D721Med (cell line): ENCODE data around the gene AHNAK.
A peak's percentile ranks its signal among the peaks of the same experiment; 100 is the strongest.
"Not testable (repeated sequence)": the region's sequence is repeated elsewhere in the genome, so short reads cannot be mapped to it uniquely, and the experiment has no call there.

Source experiments
- DNase-seq: peaks from one replicate; pipeline ENCODE4 v3.0.0; 2011; ENCODE audit warnings: low spot score; ENCODE audit not compliant: insufficient read length
- FAIRE-seq: peaks from 2 replicates; lab custom pipeline; 2011; peaks lifted over from hg19 to GRCh38; lab: Jason Lieb, UNC
- TF ChIP-seq, protein P1 (sequence below): IDR thresholded peaks from 2 replicates; pipeline ENCODE4 v1.5.1; 2012; ENCODE audit warnings: mild to moderate bottlenecking, control low read depth; ENCODE audit not compliant: insufficient read depth; ENCODE audit errors: missing control alignments

Gene AHNAK

GRCh38 chr11:62450543-62451240 lies 95.9 kb downstream of the AHNAK start:
- DNase-seq (no peak), FAIRE-seq (no peak)
- TF ChIP-seq, protein P1, sequence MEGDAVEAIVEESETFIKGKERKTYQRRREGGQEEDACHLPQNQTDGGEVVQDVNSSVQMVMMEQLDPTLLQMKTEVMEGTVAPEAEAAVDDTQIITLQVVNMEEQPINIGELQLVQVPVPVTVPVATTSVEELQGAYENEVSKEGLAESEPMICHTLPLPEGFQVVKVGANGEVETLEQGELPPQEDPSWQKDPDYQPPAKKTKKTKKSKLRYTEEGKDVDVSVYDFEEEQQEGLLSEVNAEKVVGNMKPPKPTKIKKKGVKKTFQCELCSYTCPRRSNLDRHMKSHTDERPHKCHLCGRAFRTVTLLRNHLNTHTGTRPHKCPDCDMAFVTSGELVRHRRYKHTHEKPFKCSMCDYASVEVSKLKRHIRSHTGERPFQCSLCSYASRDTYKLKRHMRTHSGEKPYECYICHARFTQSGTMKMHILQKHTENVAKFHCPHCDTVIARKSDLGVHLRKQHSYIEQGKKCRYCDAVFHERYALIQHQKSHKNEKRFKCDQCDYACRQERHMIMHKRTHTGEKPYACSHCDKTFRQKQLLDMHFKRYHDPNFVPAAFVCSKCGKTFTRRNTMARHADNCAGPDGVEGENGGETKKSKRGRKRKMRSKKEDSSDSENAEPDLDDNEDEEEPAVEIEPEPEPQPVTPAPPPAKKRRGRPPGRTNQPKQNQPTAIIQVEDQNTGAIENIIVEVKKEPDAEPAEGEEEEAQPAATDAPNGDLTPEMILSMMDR: no peak

DNA sequence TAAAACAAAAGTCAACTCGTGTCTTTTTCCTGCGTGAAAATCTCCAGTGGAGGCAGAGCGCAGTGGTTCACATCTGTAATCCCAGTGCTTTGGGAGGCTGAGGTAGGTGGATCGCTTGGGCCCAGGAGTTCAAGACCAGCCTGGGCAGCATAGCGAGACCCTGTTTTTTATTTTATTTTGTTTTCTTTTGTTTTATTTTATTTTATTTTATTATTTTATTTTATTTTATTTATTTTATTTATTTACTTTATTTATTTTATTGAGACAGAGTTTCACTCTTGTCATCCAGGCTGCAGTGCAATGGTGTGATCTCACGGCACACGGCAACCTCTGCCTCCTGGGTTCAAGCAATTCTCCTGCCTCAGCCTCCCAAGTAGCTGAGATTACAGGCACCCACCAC lies 96.7 kb downstream of the AHNAK start:
- not testable (repeated sequence) for FAIRE-seq, DNase-seq

- no peak for FAIRE-seq
Observed at GRCh38 chr11:62449451-62449851, 97.2 kb downstream of the AHNAK start.

GRCh38 chr11:62446091-62446490 lies 100.5 kb downstream of the AHNAK start:
- no peak for FAIRE-seq
- DNase-seq: no peak
- TF ChIP-seq, protein P1: no peak

More at GRCh38 chr11:62449451-62449851, 97.2 kb downstream of the AHNAK start:
- TF ChIP-seq, protein P1: no peak
- DNase-seq: no peak

GRCh38 chr11:62445314-62445740 lies 101.3 kb downstream of the AHNAK start:
- FAIRE-seq (no peak), DNase-seq (no peak)
- TF ChIP-seq, protein P1: no peak

GRCh38 chr11:62444835-62445234 lies 101.8 kb downstream of the AHNAK start:
- TF ChIP-seq, protein P1: no peak
- DNase-seq (no peak), FAIRE-seq (no peak)

GRCh38 chr11:62444236-62444833 lies 102.3 kb downstream of the AHNAK start:
- DNase-seq (peak; percentile 83), FAIRE-seq (no peak)
- TF ChIP-seq, protein P1: no peak
